HG03108 (cell line): ENCODE measurements around the gene LHPP.

Experiments used
- ATAC-seq: cut with Tn5 transposase; IDR thresholded peaks from one replicate; pipeline ENCODE4 v1.9.1; 2021; ENCODE audit warnings: moderate library complexity; ENCODE audit not compliant: unreplicated experiment

The LHPP gene

DNA sequence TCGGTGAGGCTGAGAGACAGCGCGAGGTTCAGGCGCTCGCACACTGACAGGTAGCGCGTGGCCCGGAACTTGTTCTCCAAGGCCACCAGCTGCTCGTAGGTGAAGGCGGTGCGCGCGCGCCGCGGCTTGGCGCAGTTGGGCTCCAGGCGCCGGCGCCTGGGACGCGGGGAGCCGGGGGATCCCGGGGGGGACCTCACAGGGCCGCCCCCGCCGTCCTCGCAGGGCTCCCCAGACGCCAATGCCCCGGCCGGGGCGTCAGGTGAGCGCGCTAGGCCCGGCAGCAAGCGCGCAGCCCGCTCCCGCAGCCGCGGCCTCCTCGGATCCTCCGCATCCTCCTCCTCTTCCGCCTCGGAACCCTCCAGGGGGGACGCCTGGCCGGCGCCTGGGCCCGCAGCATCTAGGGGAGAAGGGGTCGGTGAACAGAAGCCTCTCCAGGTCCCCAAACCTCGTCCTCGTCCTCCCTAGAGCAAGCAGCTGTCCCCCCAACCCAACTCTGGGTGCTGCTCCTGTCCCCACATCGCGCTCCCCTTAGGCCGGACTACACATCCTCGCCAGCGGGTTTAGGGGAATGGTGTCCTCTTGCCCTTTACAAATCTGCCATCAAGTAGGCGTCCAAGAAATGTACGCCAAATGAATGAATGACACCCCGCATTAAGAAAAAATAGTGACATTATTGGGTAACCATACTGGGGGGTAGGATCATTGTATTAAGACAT, 13.7 kb upstream of the LHPP start:
- ATAC-seq, result no peak

DNA sequence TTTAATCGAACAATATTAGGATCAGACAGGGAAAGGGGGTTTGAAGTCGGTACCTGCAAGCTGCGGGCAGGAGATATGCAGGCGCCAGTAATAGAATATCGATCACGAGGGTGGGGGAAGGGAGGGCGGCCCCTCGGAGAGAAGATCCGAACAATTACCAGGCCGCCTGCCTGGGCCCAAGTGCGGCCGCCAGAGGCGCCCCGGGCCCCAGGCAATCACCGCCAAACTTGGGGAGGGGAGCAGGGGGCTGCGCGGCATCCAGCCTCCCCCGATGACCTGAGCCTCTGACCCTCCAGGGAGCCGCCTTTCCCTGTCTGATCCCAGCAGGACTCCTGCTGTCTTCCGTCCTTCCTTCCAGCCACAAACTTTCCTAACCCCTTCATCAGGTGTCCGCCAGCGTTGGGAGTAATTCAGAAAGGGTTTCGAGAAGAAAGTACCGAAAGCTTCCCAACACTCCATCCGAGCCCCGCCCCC, 12.9 kb upstream of the LHPP start:
- ATAC-seq, result no peak

DNA sequence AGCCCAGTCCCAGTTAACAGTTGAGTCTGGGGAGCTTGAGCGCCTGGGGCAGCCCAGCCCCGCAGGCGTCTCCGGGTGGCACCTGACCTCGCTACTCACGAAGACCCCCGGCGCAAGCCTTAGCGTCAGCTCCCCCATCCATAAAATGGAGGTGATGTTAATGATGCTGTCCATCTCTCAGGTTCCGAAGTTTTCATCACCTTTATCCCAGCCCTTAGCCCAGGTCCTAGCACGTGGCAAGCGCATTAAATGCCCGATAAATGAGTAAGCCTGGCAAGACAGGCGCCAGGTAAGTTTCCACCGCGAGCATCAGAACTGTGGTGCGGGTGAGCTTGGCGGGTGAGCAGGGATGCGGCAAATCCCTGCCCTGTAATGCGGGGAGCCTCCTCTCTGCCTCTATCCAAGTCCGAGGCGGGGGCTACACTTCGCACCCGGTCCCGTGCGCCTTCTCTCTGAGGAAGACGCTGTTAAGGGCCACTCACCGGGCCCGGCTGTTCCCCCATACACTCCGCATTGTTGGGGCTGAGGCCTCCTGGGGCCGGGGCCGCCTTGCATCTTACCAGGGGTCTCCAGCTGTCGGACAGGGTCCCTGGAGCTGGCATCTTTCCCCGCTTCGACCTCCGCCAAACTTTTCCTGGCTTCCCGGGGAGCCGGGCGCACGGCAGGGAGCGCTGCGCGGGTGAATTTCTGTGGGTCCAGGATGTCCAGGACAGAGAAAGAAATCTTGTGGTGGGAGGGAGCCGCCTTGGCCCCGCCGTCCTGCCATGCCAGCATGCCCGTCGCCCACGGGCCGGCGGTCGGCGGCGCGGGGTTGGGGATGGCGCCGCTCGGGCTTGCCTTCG, 12.2 kb upstream of the LHPP start:
- no peak for ATAC-seq

DNA sequence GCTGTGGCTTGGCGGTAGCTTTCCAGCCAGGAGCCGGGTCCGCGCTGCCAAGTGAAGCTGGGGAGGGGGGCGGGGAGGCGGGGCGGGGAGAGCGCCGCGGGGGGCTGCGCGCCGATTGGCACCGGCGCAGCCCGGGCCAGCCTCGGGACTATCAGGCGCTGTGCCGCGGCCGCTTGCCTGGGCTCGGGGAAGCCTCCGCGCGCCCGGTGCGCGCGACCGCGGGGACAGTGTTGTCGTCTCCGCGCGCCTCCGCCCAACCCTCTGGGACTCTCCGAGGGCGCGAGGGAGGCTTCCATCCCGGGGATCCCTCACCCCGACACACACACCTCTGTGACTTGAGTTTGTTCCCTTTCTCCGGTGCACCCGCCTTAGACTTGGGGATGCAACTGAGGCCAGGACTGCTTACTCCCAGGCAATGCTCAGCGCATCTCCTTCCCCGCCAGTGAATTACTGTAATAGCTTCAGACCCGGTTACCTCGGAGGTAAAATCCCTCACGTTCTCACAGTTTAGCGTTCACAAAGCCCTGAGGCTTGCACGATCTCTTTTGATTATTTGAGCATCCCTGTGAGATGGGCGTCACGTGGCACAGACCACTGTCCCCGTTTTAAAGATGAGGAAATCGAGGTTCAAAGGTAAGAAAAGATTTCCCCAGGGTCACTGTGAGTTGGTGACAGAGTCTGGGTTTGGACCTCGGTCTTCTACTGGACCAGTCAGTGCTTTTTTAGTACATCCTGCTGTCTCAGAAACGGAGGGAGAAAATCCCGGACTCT, 11.4 kb upstream of the LHPP start, which contains the start of gene NKX1-2:
Gene NKX1-2, minus strand, starts transcription at position 24 of the 771 bp plus-strand sequence. CDS start 92 bp downstream, outside the sequence.
- ATAC-seq, result no peak

DNA sequence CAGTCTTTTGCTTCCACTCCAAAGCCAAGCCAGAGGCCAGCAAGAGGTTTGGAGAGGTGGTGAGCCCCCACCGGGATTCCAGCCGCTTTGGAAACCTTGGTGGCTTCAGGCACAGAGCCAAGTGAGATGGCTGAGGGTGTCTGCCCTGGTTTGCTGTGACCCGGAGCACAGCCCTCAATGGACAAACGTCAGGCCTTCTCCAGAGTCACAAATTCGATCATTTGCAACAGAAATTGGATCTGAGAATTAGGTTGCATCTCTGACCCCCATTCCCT, 10.9 kb upstream of the LHPP start:
- no peak for ATAC-seq

DNA sequence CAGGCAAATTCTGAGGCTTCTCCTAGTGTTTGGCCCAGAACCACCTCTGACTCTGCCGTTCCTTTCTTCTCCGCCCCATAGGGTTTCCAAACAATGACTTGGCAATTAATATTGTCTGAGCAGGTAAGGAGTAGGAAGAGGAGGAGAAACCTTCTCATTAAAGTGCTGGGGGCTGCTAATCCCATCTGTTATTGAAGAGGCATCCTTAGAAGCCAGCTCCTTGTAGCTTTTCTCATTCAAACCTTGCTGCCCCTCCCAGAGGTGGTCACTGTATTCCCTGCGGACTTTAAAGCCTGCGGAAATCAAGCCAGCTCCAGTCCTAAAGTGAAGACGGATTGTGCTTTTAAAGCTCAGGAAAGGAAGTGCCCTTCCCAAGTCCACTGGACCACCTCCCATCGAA, 10.3 kb upstream of the LHPP start:
- no peak for ATAC-seq

DNA sequence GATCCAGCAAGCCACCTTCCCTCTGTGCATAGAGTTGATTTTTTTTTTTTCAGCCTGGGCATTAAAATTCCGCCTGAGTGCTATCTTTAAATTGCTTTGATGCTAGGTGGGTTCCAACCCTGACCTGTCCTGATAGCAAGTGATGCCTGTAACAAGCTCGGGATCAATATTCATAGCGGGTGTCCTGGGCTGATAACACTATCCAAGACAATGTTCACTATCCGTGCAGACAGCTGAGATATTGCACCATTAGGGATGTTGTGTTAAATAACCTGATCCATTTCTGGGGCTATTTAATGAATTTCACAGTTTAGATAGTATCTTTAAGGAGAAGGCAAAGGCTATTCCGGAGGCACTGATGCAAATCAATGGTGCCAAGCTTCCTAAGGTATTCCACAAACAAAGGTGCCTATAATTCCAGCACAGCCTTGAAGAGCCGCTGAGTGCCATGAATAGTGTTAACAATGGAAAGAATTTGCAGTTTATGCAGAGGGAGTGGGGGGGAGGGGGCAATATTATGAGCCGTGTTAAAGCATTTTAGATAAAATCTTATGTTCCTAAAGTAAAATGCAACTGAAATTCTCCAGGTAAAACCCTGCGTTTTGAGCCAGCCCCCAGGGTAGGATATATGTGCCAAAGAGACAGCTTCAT, 7.5 kb upstream of the LHPP start:
- no peak for ATAC-seq

DNA sequence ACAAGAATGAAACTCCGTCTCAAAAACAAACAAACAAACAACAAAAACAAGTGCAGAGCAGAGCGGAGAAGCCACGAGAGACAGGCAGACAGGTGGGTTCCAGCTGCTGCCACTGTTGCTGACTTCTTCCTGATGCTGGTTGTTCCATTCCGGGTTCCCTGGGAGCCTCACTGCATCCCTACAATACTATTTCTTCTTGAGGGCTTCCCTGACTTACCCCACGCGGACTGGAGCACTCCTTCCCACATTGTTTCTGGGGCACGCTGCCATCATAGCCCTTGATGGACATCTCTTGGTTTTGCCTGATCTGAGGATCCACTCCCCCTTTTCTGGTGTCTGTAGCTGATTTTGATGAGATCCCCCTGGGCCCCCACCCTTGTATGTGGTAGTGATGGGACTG, 6.2 kb upstream of the LHPP start:
- ATAC-seq, result no peak

DNA sequence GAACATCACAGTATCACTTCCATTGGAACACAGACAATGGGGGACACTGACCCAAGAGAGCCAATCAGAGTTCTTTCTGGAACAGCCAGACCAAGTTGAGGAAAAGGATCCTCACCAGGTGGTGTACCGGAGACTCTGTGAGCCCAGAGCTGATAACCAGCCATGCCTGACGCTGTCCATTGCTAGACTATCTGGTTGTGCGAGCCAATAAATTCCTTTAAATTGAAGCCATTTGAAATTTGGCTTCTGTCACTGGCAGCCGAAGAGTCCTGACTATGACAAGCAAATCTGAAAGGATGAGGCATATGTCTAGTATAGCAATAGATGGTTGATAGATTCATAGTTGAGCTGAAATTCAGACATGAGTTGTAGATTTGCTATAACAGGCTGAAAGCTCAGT, 3.1 kb upstream of the LHPP start:
- no peak for ATAC-seq

DNA sequence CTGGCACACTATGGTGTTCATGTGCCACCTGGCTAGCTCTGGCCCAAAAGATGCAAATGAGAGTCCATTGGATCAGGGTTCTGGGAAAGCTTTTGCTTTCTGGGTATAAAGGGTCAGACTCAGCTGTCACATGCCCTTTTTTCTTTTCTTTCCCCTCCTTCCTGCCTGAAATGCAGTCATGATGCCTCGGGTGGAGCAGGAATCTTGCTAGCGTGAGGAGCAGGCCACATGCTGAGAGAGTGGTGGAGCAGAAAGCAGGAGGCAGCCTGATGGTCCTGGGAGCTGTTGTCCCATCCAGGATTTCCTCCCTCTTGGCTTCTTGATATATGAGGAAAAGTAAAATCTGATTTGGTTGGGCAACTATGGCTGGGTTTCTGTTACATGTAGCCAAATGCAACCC, 2.7 kb upstream of the LHPP start:
- no peak for ATAC-seq

DNA sequence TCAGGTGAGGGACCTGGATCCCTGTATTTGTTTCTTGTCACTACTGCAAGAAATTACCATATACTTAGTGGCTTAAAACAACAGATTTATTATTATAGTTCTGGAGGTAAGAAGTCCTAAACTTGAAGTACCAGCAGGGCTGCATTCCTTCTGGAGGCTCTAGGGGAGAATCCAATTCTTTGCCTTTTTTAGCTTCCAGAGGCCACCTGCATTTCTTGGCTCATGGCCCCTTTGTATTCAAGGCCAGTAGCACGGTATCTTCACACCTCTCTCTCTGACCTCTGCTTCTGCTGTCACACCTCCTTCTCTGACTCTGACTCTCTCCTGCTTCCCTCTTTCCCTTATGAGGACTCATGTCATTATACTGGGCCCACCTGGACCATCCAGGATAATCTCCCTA, 2.2 kb upstream of the LHPP start:
- no peak for ATAC-seq

DNA sequence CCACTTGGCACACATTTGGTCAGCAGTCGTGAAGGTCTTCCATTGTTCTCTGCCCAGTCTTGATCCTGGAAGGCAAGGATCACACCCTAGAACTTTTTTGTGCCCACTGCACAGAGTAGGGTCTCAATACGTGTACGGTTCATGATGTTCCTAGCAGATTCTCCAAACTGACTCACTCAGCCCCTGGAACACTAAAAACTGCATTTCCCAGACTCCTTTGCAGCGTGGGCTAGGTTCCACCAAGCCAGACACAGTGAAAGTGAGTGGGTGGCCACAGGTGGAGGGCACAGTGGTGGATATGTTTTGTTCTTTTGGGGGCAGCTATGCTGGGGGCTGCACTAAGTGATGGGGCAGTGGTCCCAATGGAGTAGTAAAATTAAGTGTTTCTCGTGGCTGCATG, 1.5 kb upstream of the LHPP start:
- no peak for ATAC-seq

DNA sequence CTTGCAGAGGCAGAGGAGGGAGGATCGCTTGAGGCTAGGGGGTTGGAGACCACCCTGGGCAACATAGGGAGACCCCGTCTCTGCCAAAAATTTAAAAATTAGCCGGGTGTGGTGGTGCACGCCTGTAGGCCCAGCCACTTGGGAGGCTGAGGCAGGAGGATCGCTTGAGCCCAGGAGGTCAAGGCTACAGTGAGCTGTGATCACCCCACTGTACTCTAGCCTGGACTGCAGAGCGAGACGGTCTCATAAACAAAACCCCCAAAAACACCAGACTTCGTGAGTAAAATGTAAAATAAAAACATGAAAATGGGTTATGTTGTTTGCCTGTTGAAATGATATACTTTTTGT, 699 bp downstream of the LHPP start:
- no peak for ATAC-seq

DNA sequence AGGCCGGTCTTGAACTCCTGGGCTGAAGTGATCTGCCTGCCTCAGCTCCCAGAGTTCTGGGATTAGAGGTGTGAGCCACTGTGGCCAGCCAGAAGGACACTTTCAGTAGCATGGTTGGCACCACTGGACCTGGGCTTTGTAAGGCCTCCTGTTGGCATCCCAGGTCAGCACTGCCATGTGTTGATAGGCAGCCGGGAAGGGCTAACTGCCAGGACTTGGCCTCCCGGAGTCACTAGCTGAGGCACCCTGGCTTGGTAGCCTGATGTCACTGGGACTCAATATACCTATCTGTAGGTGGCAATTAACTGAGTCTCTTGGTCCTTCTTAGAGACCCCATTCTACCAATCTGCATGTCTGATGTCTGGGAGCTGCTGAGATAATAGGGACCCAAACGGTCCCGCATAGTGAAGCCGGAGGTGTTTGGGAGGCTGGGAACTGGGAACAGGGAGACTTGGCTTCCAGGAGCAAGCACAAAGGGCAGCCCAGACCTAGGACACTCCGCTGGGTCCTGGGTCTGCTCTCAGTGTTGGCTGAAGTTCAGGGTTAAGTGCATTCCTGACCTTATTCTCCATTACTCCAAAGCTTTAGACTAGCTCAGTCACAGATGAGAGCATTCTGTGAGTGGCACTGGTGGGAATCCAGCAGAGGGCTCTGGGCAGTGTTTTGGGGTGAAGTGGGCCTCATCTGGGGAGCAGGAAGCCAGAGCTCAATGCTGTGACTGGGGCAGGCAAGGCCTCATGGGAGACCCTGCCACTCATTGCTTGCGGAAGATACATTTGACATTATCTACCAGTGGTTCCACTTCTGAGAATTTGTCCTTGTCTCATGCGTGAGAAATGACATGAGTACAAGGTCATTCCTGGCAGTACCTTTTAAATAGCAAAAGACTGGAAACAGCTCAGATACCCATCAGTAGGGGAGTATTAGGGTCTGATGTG, 2.7 kb downstream of the LHPP start:
- ATAC-seq, result no peak

DNA sequence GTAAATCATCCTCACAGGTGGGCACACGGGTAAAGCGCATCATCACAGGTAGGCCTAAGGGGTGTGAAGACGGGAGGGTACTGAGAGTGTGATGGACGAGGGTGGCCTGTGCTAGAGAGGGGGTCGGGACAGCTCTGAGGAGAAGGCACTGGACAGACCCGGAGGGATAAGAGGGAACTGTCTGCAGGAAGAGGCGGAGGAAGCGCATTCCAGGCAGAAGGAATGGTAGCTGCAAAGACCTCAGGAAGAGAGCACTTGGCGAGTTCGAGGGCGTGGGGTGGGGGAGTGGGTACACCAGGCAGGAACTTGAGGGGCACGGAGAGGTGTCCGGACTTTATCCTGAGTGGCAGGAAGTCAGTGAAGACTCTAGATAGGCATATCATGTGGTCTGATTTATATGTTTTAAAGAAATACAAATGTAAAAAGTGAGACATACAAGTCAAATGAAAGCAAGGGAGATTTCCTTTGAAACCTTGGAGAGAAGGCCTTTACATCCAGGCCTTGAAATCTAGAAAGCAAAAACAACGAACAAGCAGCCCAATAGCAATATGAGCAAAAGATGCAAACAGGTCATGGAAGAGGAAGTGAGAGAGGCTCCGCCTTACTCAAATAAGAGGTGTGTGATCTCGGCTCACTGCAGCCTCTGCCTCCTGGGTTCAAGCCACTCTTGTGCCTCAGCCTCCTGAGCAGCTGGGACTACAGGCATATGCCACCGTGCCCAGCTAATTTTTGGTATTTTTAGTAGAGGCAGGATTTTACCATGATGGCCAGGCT, 3.6 kb downstream of the LHPP start:
- no peak for ATAC-seq

DNA sequence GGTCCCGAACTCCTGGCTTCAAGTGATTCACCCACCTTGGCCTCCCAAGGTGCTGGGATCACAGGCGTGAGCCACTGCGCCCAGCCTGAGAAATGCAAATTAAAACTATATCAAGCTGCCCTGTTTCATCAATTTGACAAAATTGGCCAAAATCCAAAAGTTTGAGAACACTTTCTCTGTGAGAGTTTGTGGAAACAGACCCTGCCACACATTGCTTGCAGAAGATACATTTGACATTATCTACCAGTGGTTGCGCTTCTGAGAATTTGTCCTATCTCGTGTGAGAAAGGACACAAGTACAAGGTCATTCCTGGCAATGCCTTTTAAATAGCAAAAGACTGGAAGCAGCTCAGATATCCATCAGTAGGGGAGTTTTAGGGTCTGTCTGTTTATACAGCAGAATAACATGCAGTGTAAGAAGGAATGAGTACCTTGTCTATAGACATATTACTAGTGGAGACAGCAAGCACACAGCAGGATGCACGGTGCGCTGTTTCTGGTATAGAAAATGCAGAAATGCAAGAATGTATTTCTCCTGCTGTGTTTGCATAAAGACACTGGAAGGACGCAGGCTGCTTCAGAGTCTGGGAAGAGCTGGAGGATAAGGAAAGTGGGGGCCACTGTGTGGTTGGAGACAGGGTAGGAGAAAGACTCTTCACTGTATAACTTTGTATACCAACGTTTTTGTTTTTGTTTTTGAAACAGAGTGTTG, 4.3 kb downstream of the LHPP start:
- ATAC-seq, result no peak

DNA sequence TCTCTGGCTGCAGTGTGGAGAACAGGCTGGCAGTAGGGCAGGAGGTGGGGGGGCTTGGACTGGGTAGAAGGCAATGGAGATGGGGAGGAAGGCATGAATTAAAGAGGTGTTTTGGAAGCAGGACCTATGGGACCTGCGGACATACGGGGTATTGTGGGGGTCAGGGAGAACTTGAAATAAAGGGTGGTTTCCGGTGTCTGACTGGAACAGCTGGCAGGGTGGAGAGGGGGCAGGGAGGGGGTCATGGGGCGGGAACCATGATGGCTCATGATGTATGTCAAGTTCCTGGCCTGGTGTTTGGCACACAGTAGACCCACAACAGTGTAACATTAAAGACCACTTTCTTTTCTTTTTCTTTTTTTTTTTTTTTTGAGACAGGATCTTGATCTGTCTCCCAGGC, 5.5 kb downstream of the LHPP start:
- ATAC-seq, result no peak

DNA sequence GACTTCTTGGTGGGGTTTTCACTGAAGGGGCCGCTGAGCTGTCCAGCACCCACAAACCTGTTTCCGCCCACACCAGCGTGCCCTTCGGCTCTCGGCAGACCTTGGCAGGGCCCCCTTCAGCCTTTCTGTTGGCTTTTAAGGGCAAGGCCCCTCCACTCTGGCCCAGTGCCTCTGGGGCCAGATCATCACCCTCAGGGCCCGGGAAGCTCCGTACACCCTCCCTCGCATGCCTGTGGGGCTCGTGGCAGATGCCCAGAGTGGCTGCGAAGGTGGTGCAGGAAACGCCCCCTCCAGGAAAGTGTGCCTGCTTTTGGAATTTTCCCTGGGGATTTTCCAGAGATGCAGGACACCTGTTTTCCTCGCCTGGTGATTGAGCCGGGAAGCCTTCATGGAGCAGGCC, 7.0 kb downstream of the LHPP start:
- ATAC-seq, result no peak

DNA sequence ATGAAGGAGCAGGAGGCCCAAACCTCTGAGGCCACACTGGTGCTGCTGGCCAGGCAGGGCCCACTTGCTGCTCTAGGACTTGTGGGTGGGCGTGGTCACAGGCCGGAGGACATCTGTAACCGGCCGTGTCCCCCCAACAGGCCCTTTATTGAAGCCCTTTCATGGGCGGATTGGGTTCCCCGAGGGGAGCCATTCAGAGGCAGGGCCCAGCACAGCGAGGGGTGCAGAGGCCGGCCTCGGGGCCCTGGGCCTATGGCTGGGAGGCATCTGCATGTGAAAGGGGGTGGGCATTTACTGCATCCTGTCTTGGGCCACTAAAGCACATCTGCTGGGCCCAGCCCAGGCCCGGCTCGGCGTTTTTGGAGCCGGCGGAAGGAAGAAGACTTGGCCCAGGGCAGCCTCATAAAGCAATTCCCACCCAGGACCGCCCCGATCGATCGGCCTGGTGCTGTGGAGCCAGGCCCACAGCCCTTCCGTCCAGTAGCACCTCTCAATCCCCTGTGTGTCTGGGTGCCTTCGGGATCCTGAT, 8.4 kb downstream of the LHPP start:
- no peak for ATAC-seq
